ENCODE results near the gene COX10. TPM values are rescaled to one million over a fixed set of nuclear protein-coding genes. Genes with fewer than 3 reads are reported as not detected.
A peak's percentile ranks its signal among the peaks of the same experiment; 100 is the strongest.

Gene COX10
- total and polyA plus RNA-seq, 2 experiments from 2014 or later: 21.7 to 26.6 TPM

- Histone ChIP-seq H3K27ac (no peak overlapping the region), H3K4me1 (ENCODE audit: low read depth) (peaks cover 47% of the 10 kb centered on the region), H3K9me3 (ENCODE audit: low read depth) (no peaks in the 10 kb centered on the region), H3K4me3 (no peak overlapping the region), H3K36me3 (no peaks in the 10 kb centered on the region), H3K27me3 (no peaks in the 10 kb centered on the region)
- no peak for TF ChIP-seq CTCF (IDR thresholded peaks at IDR 0.05; ENCODE audit: low read depth, low read length)
- DNase-seq (ENCODE audit: low read depth in 1 of 2, low spot score in 1 of 2): peak in 1 of 2 donors; percentile 44
Measured at GRCh38 chr17:14201021-14201987, 132.0 kb downstream of the COX10 start.

- H3K27me3 ChIP-seq: no peaks in the 10 kb centered on the region
- H3K27ac ChIP-seq: no peak overlapping the region
- no peaks in the 10 kb centered on the region for H3K9me3 ChIP-seq (ENCODE audit: low read depth)
- DNase-seq (ENCODE audit: low read depth in 1 of 2, low spot score in 1 of 2): no peak
- peaks cover 47% of the 10 kb centered on the region for H3K4me1 ChIP-seq (ENCODE audit: low read depth)
- H3K36me3 ChIP-seq: no peaks in the 10 kb centered on the region
- H3K4me3 ChIP-seq: no peak overlapping the region
- TF ChIP-seq CTCF (IDR thresholded peaks at IDR 0.05; ENCODE audit: low read depth, low read length): no peak
Measured at GRCh38 chr17:14201988-14202380, 132.7 kb downstream of the COX10 start.

GRCh38 chr17:14202388-14203166, 133.3 kb downstream of the COX10 start:
- peaks cover 5% of the 10 kb centered on the region for H3K36me3 ChIP-seq
- H3K4me3 ChIP-seq: no peak overlapping the region
- peaks cover 41% of the 10 kb centered on the region for H3K4me1 ChIP-seq (ENCODE audit: low read depth)
- H3K27ac ChIP-seq: no peak overlapping the region
- H3K27me3 ChIP-seq: no peaks in the 10 kb centered on the region
- no peaks in the 10 kb centered on the region for H3K9me3 ChIP-seq (ENCODE audit: low read depth)
- no peak for TF ChIP-seq CTCF (IDR thresholded peaks at IDR 0.05; ENCODE audit: low read depth, low read length)
- no peak for DNase-seq (ENCODE audit: low read depth in 1 of 2, low spot score in 1 of 2)

GRCh38 chr17:14203388-14203787, 134.1 kb downstream of the COX10 start:
- TF ChIP-seq CTCF (IDR thresholded peaks at IDR 0.05; ENCODE audit: low read depth, low read length): peak; percentile 39
- H3K9me3 ChIP-seq (ENCODE audit: low read depth): no peaks in the 10 kb centered on the region
- H3K4me1 ChIP-seq (ENCODE audit: low read depth): peaks cover 34% of the 10 kb centered on the region
- H3K27ac ChIP-seq: no peak overlapping the region
- H3K36me3 ChIP-seq: peaks cover 6% of the 10 kb centered on the region
- DNase-seq (ENCODE audit: low read depth in 1 of 2, low spot score in 1 of 2): no peak
- H3K27me3 ChIP-seq: no peaks in the 10 kb centered on the region
- H3K4me3 ChIP-seq: no peak overlapping the region

- Histone ChIP-seq H3K4me1 (ENCODE audit: low read depth) (peaks cover 27% of the 10 kb centered on the region), H3K27ac (no peak overlapping the region), H3K4me3 (no peak overlapping the region), H3K27me3 (no peaks in the 10 kb centered on the region), H3K9me3 (ENCODE audit: low read depth) (no peaks in the 10 kb centered on the region), H3K36me3 (peaks cover 6% of the 10 kb centered on the region)
- no peak for TF ChIP-seq CTCF (IDR thresholded peaks at IDR 0.05; ENCODE audit: low read depth, low read length)
- DNase-seq (ENCODE audit: low read depth in 1 of 2, low spot score in 1 of 2): no peak
Measured at GRCh38 chr17:14204084-14204483, 134.8 kb downstream of the COX10 start.

All from cardiac muscle cell (in vitro differentiated cells and primary cell).